K562 (cell line): Measurements from ENCODE around the gene ANAPC16. TPM values are rescaled to one million over a fixed set of nuclear protein-coding genes. Genes with fewer than 3 reads are reported as not detected.

Experiments
- ATF1 ChIP-seq, 2 experiments: fragments of 450-650 bp in 1 of 2; IDR thresholded peaks; 2 replicates each; pipeline ENCODE4 v1.6.1; 2016; ENCODE audit warnings: missing compliant biosample characterization in 1 of 2, missing genetic modification characterization in 1 of 2
- BCLAF1 ChIP-seq, 2 experiments: fragments of 450-650 bp in 1 of 2; IDR thresholded peaks; 2 replicates each; pipeline ENCODE4 v1.6.1; 2011 to 2017; ENCODE audit warnings: low read depth in 2 of 2, antibody characterized with exemption in 1 of 2, borderline replicate concordance in 1 of 2, low read length in 1 of 2, mild to moderate bottlenecking in 1 of 2, mixed read lengths in 1 of 2; ENCODE audit not compliant: control insufficient read depth in 1 of 2
- CBX8 ChIP-seq: fragments of 200-600 bp; sonication (generic); IDR thresholded peaks from 2 replicates; pipeline ENCODE4 v1.6.1; 2012; ENCODE audit warnings: borderline replicate concordance, mixed run types, low read depth, mild to moderate bottlenecking, moderate library complexity, mixed read lengths, low read length, control low read depth, inconsistent platforms; ENCODE audit not compliant: poor library complexity, severe bottlenecking; ENCODE audit errors: extremely low read depth
- GTF3C2 ChIP-seq: IDR thresholded peaks from 3 replicates; pipeline ENCODE4 v1.6.1; 2011; ENCODE audit warnings: borderline replicate concordance, mild to moderate bottlenecking, moderate library complexity; ENCODE audit not compliant: insufficient read length; ENCODE audit errors: extremely low read depth
- NFXL1 ChIP-seq: fragments of 450-650 bp; formaldehyde crosslinking; IDR thresholded peaks from 2 replicates; pipeline ENCODE4 v1.4.0; 2021; ENCODE audit warnings: mild to moderate bottlenecking
- RERE ChIP-seq: sonication (generic); formaldehyde crosslinking; IDR thresholded peaks from 2 replicates; pipeline ENCODE4 v1.8.0; 2023; ENCODE audit warnings: missing genetic modification reagents, mild to moderate bottlenecking, borderline replicate concordance
- SFPQ ChIP-seq: fragments of 200-400 bp; formaldehyde crosslinking; IDR thresholded peaks from 2 replicates; pipeline ENCODE4 v1.6.1; 2017; ENCODE audit warnings: mild to moderate bottlenecking, low read depth, low read length, moderate library complexity
- TRIM24 ChIP-seq, 2 experiments: fragments of 450-650 bp; IDR thresholded peaks; 2 replicates each; pipeline ENCODE4 v1.6.1; 2016
- ZNF274 ChIP-seq: IDR thresholded peaks from 2 replicates; pipeline ENCODE4 v1.6.1; 2011; ENCODE audit warnings: low read depth, mild to moderate bottlenecking, low read length, moderate library complexity, borderline replicate concordance
- polyA plus RNA-seq, 8 experiments: library from polyadenylated mRNA; depleted of rRNA in 4 of 8; stranded (reverse) in 5 of 8; unstranded in 3 of 8; fragments of >200 nt; fragmentation: Nextera tagmentation in 2 of 8; fragmentation: Illumina TruSeq in 1 of 8; extraction: Ambion mirVana in 2 of 8; extraction: Trizol in 1 of 8; gene quantifications; 2 replicates each; pipeline versions ENCODE4 v1.2.1 to v1.2.3, GENCODE V29; 2011 to 2014; ENCODE audit warnings: inconsistent platforms in 1 of 8, missing spikeins in 1 of 8
- total RNA-seq, 7 experiments: library from RNA; depleted of rRNA in 6 of 7; stranded (reverse); fragments of >200 nt in 6 of 7; fragmentation: Illumina TruSeq in 2 of 7; extraction: Trizol in 2 of 7; gene quantifications; 2 replicates each; pipeline versions ENCODE4 v1.2.1 to v1.2.3, GENCODE V29; 2011 to 2021; ENCODE audit warnings: low replicate concordance in 1 of 7

The ANAPC16 gene
- total and polyA plus RNA-seq, 9 of the 15 experiments (the other 6 are each of a cell fraction or from before 2014, with no cell fraction given), result 42.6 to 208 (median 108) TPM

GRCh38 chr10:72273410-72274212 lies 57.8 kb downstream of the ANAPC16 start, which contains the start of gene DDIT4 (continued):
- TF ChIP-seq RERE (CRISPR knock-in tag) (no peak), ATF1 (CRISPR knock-in tag; IDR thresholded peaks at IDR 0.05) (peak; percentile 10; the same call in 1 of the 2 replicates), ATF1 (tag; IDR thresholded peaks at IDR 0.05) (peak; percentile 89), TRIM24 (IDR thresholded peaks at IDR 0.05) (no peak), ZNF274 (no peak), GTF3C2 (no peak), SFPQ (no peak), BCLAF1 (IDR thresholded peaks at IDR 0.05; ENCODE audit: borderline replicate concordance in 1 of 2, control insufficient read depth in 1 of 2, low read depth in 2 of 2, low read length in 1 of 2) (peak in 1 of 2 experiments; percentile 65; a peak in 1 of 4 replicates), CBX8 (no peak), NFXL1 (CRISPR knock-in tag) (no peak)
